Right lobe of liver (tissue), 4 donors: ENCODE measurements around the gene DOK6.

Experiments used
- CTCF ChIP-seq, 4 donors: fragments of 200-600 bp in 3 of 4; fragments of 450-650 bp in 1 of 4; IDR thresholded peaks; one replicate each; pipeline versions ENCODE4 v1.5.1 to v1.8.0; 2016 to 2022; ENCODE audit warnings: antibody characterized with exemption in 4 of 4, mild to moderate bottlenecking in 2 of 4
- POLR2A ChIP-seq: fragments of 450-650 bp; IDR thresholded peaks from one replicate; pipeline ENCODE4 v1.6.1; 2017; ENCODE audit warnings: antibody characterized with exemption, mild to moderate bottlenecking
- donor health status: DM: no; HTN: no; CAD: no.
- donor health status: DM: no; HTN: no; CAD: no.
- donor health status: DM: no; HTN: yes; CAD: no.

GRCh38 chr18:69725009-69725408 is 324.3 kb downstream of the DOK6 start:
- TF ChIP-seq CTCF (IDR thresholded peaks at IDR 0.05), result no peak
- TF ChIP-seq POLR2A, result no peak
